ENCODE data around the gene ERC2. TPM values are rescaled to one million over a fixed set of nuclear protein-coding genes. Genes with fewer than 3 reads are reported as not detected.

The ERC2 gene
- total and polyA plus RNA-seq, 2 of the 13 experiments (the other 11 are each of a cell fraction or from before 2014, with no cell fraction given): 0.16 to 0.22 TPM

GRCh38 chr3:55942868-55943267, 525.4 kb downstream of the ERC2 start:
- Histone ChIP-seq H3K79me2 (ENCODE audit: insufficient read depth, low read length) (no peaks in the 10 kb centered on the region), H3K4me2 (ENCODE audit: low read depth, low read length) (no peak overlapping the region), H4K20me1 (ENCODE audit: insufficient read depth, low read length) (no peaks in the 10 kb centered on the region), H3K9me3 (ENCODE audit: low read length) (no peaks in the 10 kb centered on the region), H3K27ac (ENCODE audit: extremely low read length, insufficient read depth, low read length) (no peak overlapping the region), H3K27me3 (ENCODE audit: control insufficient read depth in 1 of 2, insufficient read depth in 2 of 2, low read length in 2 of 2) (no peaks in the 10 kb centered on the region), H3K9ac (ENCODE audit: insufficient read depth, low read depth, low read length) (no peak overlapping the region), H3K36me3 (replicated peaks in 1 of 2; ENCODE audit: control insufficient read depth in 1 of 2, insufficient read depth in 2 of 2, low read length in 2 of 2) (no peaks in the 10 kb centered on the region), H2AFZ (ENCODE audit: low read length) (no peak overlapping the region), H3K4me1 (ENCODE audit: insufficient read depth, low read length) (no peaks in the 10 kb centered on the region), H3K4me3 (replicated peaks in 1 of 3; ENCODE audit: insufficient read depth in 1 of 3, low read depth in 2 of 3, low read length in 3 of 3) (no peak overlapping the region)
- 54% methylated on average over 2 of the region's 2 CpGs for WGBS (ENCODE audit: low lambda C conversion rate)
- TF ChIP-seq DR1 (CRISPR knock-in tag; IDR thresholded peaks at IDR 0.05): no peak
- TF ChIP-seq RORA (CRISPR knock-in tag; IDR thresholded peaks at IDR 0.05): no peak
- TF ChIP-seq ZC3H13 (CRISPR knock-in tag; IDR thresholded peaks at IDR 0.05): no peak
- no peak for TF ChIP-seq ZNF446 (CRISPR knock-in tag; IDR thresholded peaks at IDR 0.05)
- POLR2A ChIA-PET: no interaction called here
- in situ Hi-C loops (cut with HindIII; ENCODE audit: extremely low pct_ligation_motif_present, low pct_unique_long_range_greater_than_20kb) (no loop called here), intact Hi-C loops (cut with micrococcal nuclease; ENCODE audit: unreplicated experiment) (no loop called here)
- CTCF ChIA-PET (ENCODE audit: low intra/inter-chr PET ratio, low total read pairs): no interaction called here
- FAIRE-seq (no peak), ATAC-seq (no peak), DNase-seq (ENCODE audit: low spot score) (no peak)
- BruUV-seq (replicated peaks): no TSS peak

- DNase-seq (ENCODE audit: low spot score) (no peak), ATAC-seq (no peak), FAIRE-seq (no peak)
- Histone ChIP-seq H3K27ac (ENCODE audit: extremely low read length, insufficient read depth, low read length) (no peak overlapping the region), H3K79me2 (ENCODE audit: insufficient read depth, low read length) (no peaks in the 10 kb centered on the region), H3K9me3 (ENCODE audit: low read length) (no peaks in the 10 kb centered on the region), H3K27me3 (ENCODE audit: control insufficient read depth in 1 of 2, insufficient read depth in 2 of 2, low read length in 2 of 2) (no peaks in the 10 kb centered on the region), H3K4me3 (replicated peaks in 1 of 3; ENCODE audit: insufficient read depth in 1 of 3, low read depth in 2 of 3, low read length in 3 of 3) (no peak overlapping the region), H3K36me3 (replicated peaks in 1 of 2; ENCODE audit: control insufficient read depth in 1 of 2, insufficient read depth in 2 of 2, low read length in 2 of 2) (no peaks in the 10 kb centered on the region), H3K4me1 (ENCODE audit: insufficient read depth, low read length) (no peaks in the 10 kb centered on the region), H4K20me1 (ENCODE audit: insufficient read depth, low read length) (no peaks in the 10 kb centered on the region), H2AFZ (ENCODE audit: low read length) (no peak overlapping the region), H3K9ac (ENCODE audit: insufficient read depth, low read depth, low read length) (no peak overlapping the region), H3K4me2 (ENCODE audit: low read depth, low read length) (no peak overlapping the region)
- intact Hi-C loops (cut with micrococcal nuclease; ENCODE audit: unreplicated experiment) (no loop called here), in situ Hi-C loops (cut with HindIII; ENCODE audit: extremely low pct_ligation_motif_present, low pct_unique_long_range_greater_than_20kb) (no loop called here)
- 0% methylated on average over 1 of the region's 1 CpG for WGBS (ENCODE audit: low lambda C conversion rate)
- no TSS peak for BruUV-seq (replicated peaks)
- ChIA-PET CTCF (ENCODE audit: low intra/inter-chr PET ratio, low total read pairs) (no interaction called here), POLR2A (no interaction called here)
- TF ChIP-seq ZBTB10 (CRISPR knock-in tag; IDR thresholded peaks at IDR 0.05; ENCODE audit: borderline replicate concordance): no peak
Measured at GRCh38 chr3:55939287-55939686, 529.0 kb downstream of the ERC2 start.
